ENCODE data around the gene VCX2. TPM values are rescaled to one million over a fixed set of nuclear protein-coding genes. Genes with fewer than 3 reads are reported as not detected.

VCX2 gene
- total and polyA plus RNA-seq, 2 of the 4 experiments (the other 2 are of a cell fraction), result not detected

DNA sequence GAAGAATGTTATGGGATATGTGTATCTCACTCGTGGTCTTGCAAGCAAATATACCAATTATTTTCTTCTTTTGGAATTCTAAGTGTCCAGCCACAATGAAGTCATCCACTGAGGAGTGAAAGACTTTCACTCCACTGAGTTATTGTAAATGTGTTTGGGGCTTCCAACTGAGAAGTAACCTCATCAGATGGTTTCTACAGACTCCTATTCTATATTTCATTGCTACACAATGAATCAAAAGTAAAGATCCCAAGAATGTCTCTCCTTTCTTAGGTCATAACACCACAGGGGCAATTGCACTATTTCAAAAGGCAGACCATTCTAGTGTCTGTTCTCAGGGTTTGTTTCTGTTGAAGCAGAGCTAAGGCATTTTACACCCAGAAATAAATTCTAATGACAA is 12.3 kb upstream of the VCX2 start:
- Histone ChIP-seq H2BK5ac (ENCODE audit: low read depth, low read length, poor library complexity, severe bottlenecking) (no peak overlapping the region), H3K79me1 (ENCODE audit: low read depth in 1 of 2, low read length in 2 of 2) (no peaks in the 10 kb centered on the region), H3K14ac (replicated peaks; ENCODE audit: low read depth, low read length) (no peak overlapping the region), H3K4me3 (ENCODE audit: insufficient read depth, low read depth, low read length) (no peak overlapping the region), H3K27ac (ENCODE audit: insufficient read depth, low read length) (no peak overlapping the region), H3K36me3 (ENCODE audit: control insufficient read depth, insufficient read depth, low read length) (no peaks in the 10 kb centered on the region), H2AFZ (replicated peaks; ENCODE audit: low read length, poor library complexity) (no peak overlapping the region), H2AK9ac (replicated peaks; ENCODE audit: low read depth, low read length, poor library complexity) (no peak overlapping the region), H3K23ac (ENCODE audit: low read depth, low read length) (no peak overlapping the region), H2BK120ac (ENCODE audit: low read depth, low read length) (no peak overlapping the region), H2AK5ac (ENCODE audit: low read depth, low read length) (no peak overlapping the region), H3K4me2 (ENCODE audit: low read depth, low read length) (no peak overlapping the region), H4K91ac (ENCODE audit: insufficient read depth, low read depth, low read length) (no peak overlapping the region), H3K27me3 (ENCODE audit: control insufficient read depth, insufficient read depth, low read length) (no peaks in the 10 kb centered on the region), H3K9me3 (ENCODE audit: control insufficient read depth, insufficient read depth, low read length) (peaks cover 6% of the 10 kb centered on the region; the same call in 1 of the 2 replicates), H4K8ac (ENCODE audit: low read depth in 2 of 2, low read length in 2 of 2) (no peak overlapping the region), H3K18ac (ENCODE audit: low read depth, low read length) (no peak overlapping the region), H2BK20ac (ENCODE audit: low read depth, low read length) (no peak overlapping the region), H3K9ac (ENCODE audit: low read depth, low read length) (no peak overlapping the region), H4K20me1 (ENCODE audit: insufficient read depth, low read length) (no peaks in the 10 kb centered on the region), H2BK15ac (ENCODE audit: low read depth, low read length) (no peak overlapping the region), H3K56ac (ENCODE audit: extremely low read depth, insufficient read depth, low read length) (no peak overlapping the region), H3K9me1 (ENCODE audit: insufficient read depth, low read length) (no peaks in the 10 kb centered on the region), H4K5ac (ENCODE audit: low read depth, low read length) (no peak overlapping the region), H3K4ac (ENCODE audit: low read depth, low read length) (no peak overlapping the region), H3K4me1 (ENCODE audit: control insufficient read depth, insufficient read depth, low read length) (no peaks in the 10 kb centered on the region)
- BruUV-seq (replicated peaks), result no TSS peak
- in situ Hi-C loops (cut with MboI; ENCODE audit: low sequenced_read_pairs), result no loop called here
- TF ChIP-seq CHD1 (IDR thresholded peaks at IDR 0.05; ENCODE audit: low read depth, low read length), result no peak
- no peak for TF ChIP-seq MXI1 (IDR thresholded peaks at IDR 0.05; ENCODE audit: borderline replicate concordance, low read depth, low read length)
- TF ChIP-seq SMC3 (IDR thresholded peaks at IDR 0.05; ENCODE audit: low read depth, low read length), result no peak
- TF ChIP-seq FOS (IDR thresholded peaks at IDR 0.05; ENCODE audit: low read depth, low read length), result no peak
- TF ChIP-seq MAZ (IDR thresholded peaks at IDR 0.05; ENCODE audit: borderline replicate concordance, low read depth, low read length), result no peak
- TF ChIP-seq CEBPB (IDR thresholded peaks at IDR 0.05; ENCODE audit: low read depth, low read length), result no peak
- no peak for TF ChIP-seq NFE2L2 (IDR thresholded peaks at IDR 0.05; ENCODE audit: low read depth, low read length)
- TF ChIP-seq CTCF (conservative IDR thresholded peaks at IDR 0.05; ENCODE audit: low read depth, low read length), result no peak
- no peak for TF ChIP-seq RFX5 (IDR thresholded peaks at IDR 0.05; ENCODE audit: low read depth, low read length)
- TF ChIP-seq ELK1 (IDR thresholded peaks at IDR 0.05; ENCODE audit: borderline replicate concordance, low read depth, low read length), result no peak
- TF ChIP-seq, protein P1, sequence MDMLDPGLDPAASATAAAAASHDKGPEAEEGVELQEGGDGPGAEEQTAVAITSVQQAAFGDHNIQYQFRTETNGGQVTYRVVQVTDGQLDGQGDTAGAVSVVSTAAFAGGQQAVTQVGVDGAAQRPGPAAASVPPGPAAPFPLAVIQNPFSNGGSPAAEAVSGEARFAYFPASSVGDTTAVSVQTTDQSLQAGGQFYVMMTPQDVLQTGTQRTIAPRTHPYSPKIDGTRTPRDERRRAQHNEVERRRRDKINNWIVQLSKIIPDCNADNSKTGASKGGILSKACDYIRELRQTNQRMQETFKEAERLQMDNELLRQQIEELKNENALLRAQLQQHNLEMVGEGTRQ (IDR thresholded peaks at IDR 0.05; ENCODE audit: low read depth, low read length), result no peak
- TF ChIP-seq RCOR1 (IDR thresholded peaks at IDR 0.05; ENCODE audit: insufficient replicate concordance, low read length), result no peak
- no peak for TF ChIP-seq MAFK (IDR thresholded peaks at IDR 0.05; ENCODE audit: low read depth, low read length)
- no peak for TF ChIP-seq BHLHE40 (IDR thresholded peaks at IDR 0.05; ENCODE audit: low read depth, low read length)
- no peak for TF ChIP-seq RAD21 (IDR thresholded peaks at IDR 0.05; ENCODE audit: low read length)
- no CpG with 5 or more reads among the region's 1 CpG for WGBS, 2 experiments (ENCODE audit: extremely low coverage in 2 of 2, insufficient read length in 1 of 2)
- intact Hi-C loops (cut with micrococcal nuclease), result no loop called here
- no peak for DNase-seq
- ChIA-PET POLR2A (ENCODE audit: unreplicated experiment) (no interaction called here), CTCF (no interaction called here)
- ATAC-seq (ENCODE audit: low read depth), result no peak
- dilution Hi-C loops (cut with HindIII; ENCODE audit: low sequenced_read_pairs, unreplicated experiment), result no loop called here

All from IMR-90 (cell line).